HFFc6 (cell line): ENCODE results near the gene CTSH. TPM values are rescaled to one million over a fixed set of nuclear protein-coding genes. Genes with fewer than 3 reads are reported as not detected.

ENCODE experiments used
- DNase-seq: peaks from one replicate; pipeline ENCODE4 v3.0.0-alpha.2; 2018
- H3K27ac Mint-ChIP-seq: 2 replicates; pipeline ENCODE4 v1.8.0; 2020; ENCODE audit warnings: mild to moderate bottlenecking, mixed read lengths
- H3K27me3 Mint-ChIP-seq: 2 replicates; pipeline ENCODE4 v1.8.0; 2021; ENCODE audit warnings: mild to moderate bottlenecking, moderate library complexity, mixed read lengths; ENCODE audit not compliant: insufficient read depth
- H3K36me3 Mint-ChIP-seq: 2 replicates; pipeline ENCODE4 v1.8.0; 2021; ENCODE audit warnings: low read depth, mixed read lengths
- H3K4me1 Mint-ChIP-seq: 2 replicates; pipeline ENCODE4 v1.8.0; 2020; ENCODE audit warnings: low read depth, mixed read lengths
- H3K4me3 Mint-ChIP-seq: 2 replicates; pipeline ENCODE4 v1.8.0; 2020; ENCODE audit warnings: mild to moderate bottlenecking, moderate library complexity, mixed read lengths
- H3K9me3 Mint-ChIP-seq: 2 replicates; pipeline ENCODE4 v1.8.0; 2020; ENCODE audit warnings: mild to moderate bottlenecking, mixed read lengths
- CTCF ChIP-seq: fragments of 200-600 bp; sonication (generic); IDR thresholded peaks from 2 replicates; pipeline ENCODE4 v1.5.0; 2021; ENCODE audit warnings: antibody characterized with exemption, mild to moderate bottlenecking
- total RNA-seq, 6 experiments: library from RNA; stranded (reverse); fragmentation: NEBNext Ultra II Directional; extraction: Animal tissue kit (Norgen Biotek cat#: 25700); gene quantifications; 2 replicates in 1 of 6; 3 replicates in 5 of 6; pipeline ENCODE4 v1.2.3, GENCODE V29; 2021

CTSH gene
- total RNA-seq, 6 experiments from 2014 or later: 0.20 to 0.53 (median 0.38) TPM; not detected in 1

- TF ChIP-seq CTCF: no peak
- Mint-ChIP-seq H3K27me3 (peaks cover 1% of the 10 kb centered on the region; the same call in 1 of the 2 replicates), H3K36me3 (no peaks in the 10 kb centered on the region; the same call in 1 of the 2 replicates), H3K4me1 (no peaks in the 10 kb centered on the region), H3K27ac (no peak overlapping the region), H3K9me3 (no peaks in the 10 kb centered on the region), H3K4me3 (no peak overlapping the region)
- no peak for DNase-seq
Measured at GRCh38 chr15:78922527-78922926, 22.3 kb downstream of the CTSH start.

- no peaks in the 10 kb centered on the region for H3K9me3 Mint-ChIP-seq
- H3K36me3 Mint-ChIP-seq: no peaks in the 10 kb centered on the region; the same call in 1 of the 2 replicates
- H3K4me1 Mint-ChIP-seq: peaks cover 4% of the 10 kb centered on the region
- no peak for DNase-seq
- no peaks in the 10 kb centered on the region for H3K27me3 Mint-ChIP-seq
- no peak overlapping the region for H3K27ac Mint-ChIP-seq
- H3K4me3 Mint-ChIP-seq: no peak overlapping the region
- TF ChIP-seq CTCF: no peak
Measured at GRCh38 chr15:78921940-78922339, 22.9 kb downstream of the CTSH start.

GRCh38 chr15:78921517-78921916 is 23.3 kb downstream of the CTSH start:
- no peak for DNase-seq
- H3K36me3 Mint-ChIP-seq: no peaks in the 10 kb centered on the region; the same call in 1 of the 2 replicates
- H3K27ac Mint-ChIP-seq: no peak overlapping the region
- no peaks in the 10 kb centered on the region for H3K9me3 Mint-ChIP-seq
- peaks cover 8% of the 10 kb centered on the region for H3K4me1 Mint-ChIP-seq
- TF ChIP-seq CTCF: no peak
- H3K4me3 Mint-ChIP-seq: no peak overlapping the region
- no peaks in the 10 kb centered on the region for H3K27me3 Mint-ChIP-seq

- Mint-ChIP-seq H3K4me1 (peaks cover 33% of the 10 kb centered on the region), H3K9me3 (no peaks in the 10 kb centered on the region), H3K36me3 (peaks cover 10% of the 10 kb centered on the region; the same call in 1 of the 2 replicates), H3K4me3 (no peak overlapping the region), H3K27ac (no peak overlapping the region), H3K27me3 (peaks cover 2% of the 10 kb centered on the region; the same call in 1 of the 2 replicates)
- TF ChIP-seq CTCF: no peak
- DNase-seq: no peak
Measured at GRCh38 chr15:78917888-78918287, 27.0 kb downstream of the CTSH start.

- Mint-ChIP-seq H3K9me3 (no peaks in the 10 kb centered on the region), H3K27ac (no peak overlapping the region), H3K27me3 (peaks cover 2% of the 10 kb centered on the region; the same call in 1 of the 2 replicates), H3K4me3 (no peak overlapping the region), H3K4me1 (peaks cover 38% of the 10 kb centered on the region), H3K36me3 (peaks cover 19% of the 10 kb centered on the region)
- no peak for DNase-seq
- TF ChIP-seq CTCF: no peak
Measured at GRCh38 chr15:78916088-78916487, 28.8 kb downstream of the CTSH start.
